Mucosa of descending colon (tissue), 3 donors: Measurements from ENCODE around the gene KLF13. TPM values are rescaled to one million over a fixed set of nuclear protein-coding genes. Genes with fewer than 3 reads are reported as not detected.

Source experiments
- ATAC-seq: fragments of 200-7000 bp; cut with Tn5 transposase; one replicate; pipeline ENCODE4 v1.9.1; 2020; ENCODE audit warnings: mild to moderate bottlenecking, moderate library complexity
- DNase-seq, 3 donors: peaks; one replicate each; pipeline ENCODE4 v3.0.0-alpha.2; 2020
- H3K36me3 ChIP-seq: fragments of 200-600 bp; one replicate; pipeline ENCODE4 v1.8.0; 2021; ENCODE audit warnings: low read depth, mild to moderate bottlenecking
- H3K4me1 ChIP-seq: fragments of 200-600 bp; one replicate; pipeline ENCODE4 v1.8.0; 2021; ENCODE audit warnings: low read depth, mild to moderate bottlenecking
- H3K4me3 ChIP-seq: fragments of 200-600 bp; one replicate; pipeline ENCODE4 v1.8.0; 2021; ENCODE audit warnings: mild to moderate bottlenecking
- H3K9me3 ChIP-seq: fragments of 200-600 bp; one replicate; pipeline ENCODE4 v1.8.0; 2021; ENCODE audit warnings: mild to moderate bottlenecking
- CTCF ChIP-seq: fragments of 200-600 bp; IDR thresholded peaks from one replicate; pipeline ENCODE4 v1.8.0; 2022; ENCODE audit warnings: antibody characterized with exemption, mild to moderate bottlenecking
- intact Hi-C, 2 donors: fragments of 100-400 bp; cut with DNase I in 1 of 2; cut with micrococcal nuclease in 1 of 2; formaldehyde crosslinking; loops; one replicate each; pipeline versions ENCODE4 v1.11.0 to v1.11.1; 2022; cut with DNase I, micrococcal nuclease
- total RNA-seq, 3 donors: library from RNA; stranded (reverse); fragmentation: NEBNext Ultra II Directional in 2 of 3; extraction: Animal tissue kit (Norgen Biotek cat#: 25700) in 2 of 3; gene quantifications; one replicate each; pipeline versions ENCODE4 v1.2.1 to v1.2.4, GENCODE V29; 2021 to 2023
- donor health status: DM: no; HTN: no; CAD: no; lungs with moderate emphysema.
- donor health status: DM: no; HTN: no; CAD: no.
- donor health status: DM: no; HTN: yes; CAD: no.

KLF13 gene
- total RNA-seq, 3 donors from 2014 or later, result 72.4 to 107 (median 91.2) TPM

DNA sequence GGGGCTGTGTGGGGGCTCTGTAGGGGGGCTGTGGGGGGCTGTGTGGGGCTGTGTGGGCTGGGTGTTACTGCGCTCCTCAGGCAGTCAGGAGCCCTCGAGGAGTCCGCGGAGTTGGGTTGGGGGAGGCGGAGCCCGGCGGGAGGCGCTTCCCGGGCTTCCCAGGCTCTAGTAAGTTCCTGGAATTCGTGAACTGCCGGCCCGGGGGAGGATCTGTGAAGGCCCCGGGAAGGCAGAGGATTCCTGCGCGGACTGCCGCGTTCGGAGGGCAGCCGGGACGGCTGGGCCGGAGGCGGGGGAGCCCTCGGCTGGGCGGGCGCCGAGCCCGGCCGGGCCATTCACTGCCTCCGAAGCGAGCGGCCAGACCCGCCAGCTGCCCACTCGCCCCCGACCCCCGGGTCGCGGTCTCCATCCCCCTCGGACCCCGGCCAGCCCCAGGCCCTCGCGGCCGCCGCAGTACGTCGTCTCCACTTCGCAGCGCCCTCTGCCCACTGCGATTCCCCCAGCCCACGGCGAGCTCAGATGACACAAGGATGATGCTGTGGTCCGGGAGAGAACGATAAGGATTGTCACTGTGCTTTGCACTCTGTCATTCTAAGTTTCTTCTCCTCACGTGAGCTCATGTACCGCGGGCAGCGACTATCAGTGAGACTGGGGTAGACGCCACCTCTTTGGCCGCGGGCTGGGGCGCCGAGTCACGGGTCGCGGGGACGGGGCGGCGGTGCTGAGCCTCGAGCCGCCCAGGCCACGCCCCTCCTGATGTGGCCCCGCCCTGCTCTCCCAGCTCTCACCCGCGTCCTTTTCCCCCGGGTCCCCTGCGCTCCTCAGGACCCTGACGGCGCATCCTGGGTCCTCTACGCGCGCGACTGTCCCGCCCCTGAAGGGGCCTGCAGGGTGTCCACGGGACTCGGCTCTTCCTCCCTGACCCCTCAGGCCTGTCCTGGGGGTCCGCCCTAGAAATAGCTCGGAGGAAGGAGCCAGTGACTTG is 65.3 kb downstream of the KLF13 start:
- Histone ChIP-seq H3K4me1 (peaks cover 23% of the 10 kb centered on the region), H3K4me3 (peak overlapping the region; percentile 24), H3K36me3 (no peaks in the 10 kb centered on the region), H3K9me3 (no peaks in the 10 kb centered on the region)
- peak; percentile 90 to 92 (median 92) for DNase-seq
- no peak for TF ChIP-seq CTCF
- intact Hi-C loops, result loop anchor here in 1 of 2 donors (10.0 kb wide), 1 partner anchor 57 kb away; no protein-coding TSS in a partner anchor
- ATAC-seq, result peak; percentile 81

DNA sequence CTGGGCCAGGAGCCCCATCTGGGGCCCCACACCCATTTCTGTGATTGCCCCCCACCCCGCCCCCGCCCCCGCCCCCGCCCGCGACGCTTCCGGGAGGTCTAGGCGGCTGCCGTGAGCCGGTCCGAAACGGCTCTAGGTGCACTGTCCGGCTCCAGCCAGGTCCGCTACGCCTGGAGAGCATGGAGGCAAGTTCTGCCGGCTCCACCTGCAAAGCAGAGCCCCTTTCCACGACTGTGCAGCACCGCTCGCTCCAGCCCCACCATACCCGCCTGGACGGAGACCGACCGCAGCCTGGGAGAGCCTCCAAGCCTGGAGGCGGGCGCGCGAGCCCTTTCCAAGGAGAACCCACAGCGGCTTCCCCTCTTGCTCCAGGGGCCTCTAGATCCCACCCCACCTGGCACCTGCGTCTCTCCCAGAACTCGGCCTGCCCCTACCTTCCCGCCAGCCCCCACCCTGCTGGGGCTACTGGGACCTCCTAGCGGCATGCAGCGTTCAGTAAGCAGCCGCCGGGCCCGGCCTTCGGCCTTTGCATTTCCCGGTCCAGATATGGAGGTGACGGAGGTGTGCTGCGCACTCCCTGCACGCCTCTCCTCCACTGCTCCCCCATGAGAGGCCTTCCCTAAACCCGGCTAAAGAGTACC is 66.2 kb downstream of the KLF13 start:
- no peak for TF ChIP-seq CTCF
- intact Hi-C loops, result loop anchor here in 1 of 2 donors (10.0 kb wide), 1 partner anchor 58 kb away; no protein-coding TSS in a partner anchor
- Histone ChIP-seq H3K9me3 (no peaks in the 10 kb centered on the region), H3K4me1 (peaks cover 27% of the 10 kb centered on the region), H3K36me3 (no peaks in the 10 kb centered on the region), H3K4me3 (peak overlapping the region; percentile 24)
- DNase-seq, result peak; percentile 62 to 76 (median 76)
- ATAC-seq, result peak; percentile 36

DNA sequence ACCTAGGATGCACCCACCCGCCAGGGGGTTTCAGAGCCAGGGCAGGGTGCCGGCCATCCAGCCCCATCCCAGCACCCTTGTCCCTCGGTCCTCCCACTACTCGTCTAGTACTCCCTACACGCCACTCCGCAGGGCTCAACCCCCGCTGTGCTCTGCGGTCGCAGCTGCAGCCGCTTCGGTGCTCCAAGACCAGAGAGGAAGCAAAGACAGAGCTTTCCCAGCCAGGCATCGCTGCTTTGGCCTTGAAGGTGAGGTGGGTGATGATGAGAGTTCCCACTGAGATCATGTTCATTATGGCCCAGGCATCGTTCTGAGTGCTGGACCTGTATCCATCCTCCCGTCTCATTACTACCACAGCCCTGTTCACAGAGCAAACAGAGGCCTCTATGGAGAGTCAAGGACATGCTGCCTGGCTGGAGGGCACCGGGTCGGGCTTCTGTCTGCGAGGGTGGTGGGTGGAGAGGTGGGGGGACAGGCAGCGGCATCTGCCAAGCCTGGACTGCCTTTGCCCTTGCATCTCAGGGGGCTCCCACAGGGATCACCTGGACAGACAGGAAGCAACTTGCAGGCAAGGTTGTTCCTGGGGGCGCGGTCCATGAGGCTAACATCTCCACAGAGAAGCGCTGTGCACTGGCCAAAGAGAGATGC is 66.9 kb downstream of the KLF13 start:
- DNase-seq (peak in 2 of 3 donors; percentile 63 to 64), ATAC-seq (no peak)
- Histone ChIP-seq H3K4me1 (peaks cover 28% of the 10 kb centered on the region), H3K9me3 (no peaks in the 10 kb centered on the region), H3K36me3 (no peaks in the 10 kb centered on the region), H3K4me3 (no peak overlapping the region)
- no peak for TF ChIP-seq CTCF
- intact Hi-C loops, result loop anchor here in 1 of 2 donors (10.0 kb wide), 1 partner anchor 59 kb away; no protein-coding TSS in a partner anchor

- Histone ChIP-seq H3K4me1 (peaks cover 30% of the 10 kb centered on the region), H3K4me3 (no peak overlapping the region), H3K36me3 (no peaks in the 10 kb centered on the region), H3K9me3 (no peaks in the 10 kb centered on the region)
- no peak for TF ChIP-seq CTCF
- ATAC-seq (peak; percentile 83), DNase-seq (peak; percentile 96 to 98 (median 96))
- intact Hi-C loops, result loop anchor here in 1 of 2 donors (10.0 kb wide), 1 partner anchor 62 kb away; no protein-coding TSS in a partner anchor
Observed at GRCh38 chr15:31396881-31397560, 70.4 kb downstream of the KLF13 start.
